Upper lobe of right lung (tissue), 1 donor: ENCODE results near the gene NR2F6. TPM values are rescaled to one million over a fixed set of nuclear protein-coding genes. Genes with fewer than 3 reads are reported as not detected.
A peak's percentile ranks its signal among the peaks of the same experiment; 100 is the strongest.

Experiments
- ATAC-seq: fragments of 200-7000 bp; cut with Tn5 transposase; one replicate; pipeline ENCODE4 v1.9.1; 2020; ENCODE audit warnings: mild to moderate bottlenecking, moderate library complexity
- DNase-seq: peaks from one replicate; pipeline ENCODE4 v3.0.0-alpha.2; 2020
- H3K27ac ChIP-seq: fragments of 200-600 bp; one replicate; pipeline ENCODE4 v1.8.0; 2022
- H3K27me3 ChIP-seq: fragments of 200-600 bp; one replicate; pipeline ENCODE4 v1.8.0; 2022; ENCODE audit warnings: mild to moderate bottlenecking
- H3K36me3 ChIP-seq: fragments of 200-600 bp; one replicate; pipeline ENCODE4 v1.8.0; 2022
- H3K4me1 ChIP-seq: fragments of 200-600 bp; one replicate; pipeline ENCODE4 v1.8.0; 2022
- H3K4me3 ChIP-seq: fragments of 200-600 bp; one replicate; pipeline ENCODE4 v1.8.0; 2022; ENCODE audit warnings: mild to moderate bottlenecking
- H3K9me3 ChIP-seq: fragments of 200-600 bp; one replicate; pipeline ENCODE4 v1.8.0; 2022
- CTCF ChIP-seq: fragments of 200-600 bp; IDR thresholded peaks from one replicate; pipeline ENCODE4 v1.8.0; 2022; ENCODE audit warnings: antibody characterized with exemption
- intact Hi-C: fragments of 100-400 bp; cut with DNase I; formaldehyde crosslinking; loops from one replicate; pipeline ENCODE4 v1.11.0; 2022
- total RNA-seq: library from RNA; stranded (reverse); fragmentation: NEBNext Ultra II Directional; extraction: Animal tissue kit (Norgen Biotek cat#: 25700); gene quantifications from one replicate; pipeline ENCODE4 v1.2.1, GENCODE V29; 2021
- donor health status: DM: no; HTN: yes; CAD: no; lungs with severe emphysema.

Gene NR2F6
- total RNA-seq, 1 donor from 2014 or later: 41.7 TPM

- Histone ChIP-seq H3K4me3 (peak overlapping the region; percentile 56), H3K27ac (peak overlapping the region; percentile 42), H3K9me3 (no peaks in the 10 kb centered on the region), H3K36me3 (peaks cover 45% of the 10 kb centered on the region), H3K27me3 (no peaks in the 10 kb centered on the region), H3K4me1 (peaks cover 18% of the 10 kb centered on the region)
- DNase-seq: peak; percentile 87
- TF ChIP-seq CTCF: peak; percentile 52
- intact Hi-C loops: no loop called here
- peak; percentile 91 for ATAC-seq
Observed at GRCh38 chr19:17235300-17235970, 10.3 kb downstream of the NR2F6 start.

- Histone ChIP-seq H3K4me3 (peak overlapping the region; percentile 56), H3K27ac (peak overlapping the region; percentile 42), H3K27me3 (no peaks in the 10 kb centered on the region), H3K4me1 (peaks cover 18% of the 10 kb centered on the region), H3K36me3 (peaks cover 45% of the 10 kb centered on the region), H3K9me3 (no peaks in the 10 kb centered on the region)
- DNase-seq (no peak), ATAC-seq (peak; percentile 76)
- intact Hi-C loops: no loop called here
- TF ChIP-seq CTCF: no peak
Observed at GRCh38 chr19:17234911-17235299, 10.8 kb downstream of the NR2F6 start.

- DNase-seq (no peak), ATAC-seq (no peak)
- intact Hi-C loops: no loop called here
- TF ChIP-seq CTCF: no peak
- H3K27ac ChIP-seq: no peak overlapping the region
- H3K36me3 ChIP-seq: peaks cover 32% of the 10 kb centered on the region
- H3K9me3 ChIP-seq: no peaks in the 10 kb centered on the region
- peaks cover 18% of the 10 kb centered on the region for H3K4me1 ChIP-seq
- no peaks in the 10 kb centered on the region for H3K27me3 ChIP-seq
- H3K4me3 ChIP-seq: no peak overlapping the region
Observed at GRCh38 chr19:17232258-17232657, 13.5 kb downstream of the NR2F6 start.

GRCh38 chr19:17229890-17230289, 15.8 kb downstream of the NR2F6 start:
- TF ChIP-seq CTCF: no peak
- DNase-seq (no peak), ATAC-seq (no peak)
- H3K27ac ChIP-seq: no peak overlapping the region
- no peaks in the 10 kb centered on the region for H3K27me3 ChIP-seq
- H3K36me3 ChIP-seq: peaks cover 32% of the 10 kb centered on the region
- H3K4me1 ChIP-seq: peaks cover 16% of the 10 kb centered on the region
- no peaks in the 10 kb centered on the region for H3K9me3 ChIP-seq
- intact Hi-C loops: no loop called here
- H3K4me3 ChIP-seq: no peak overlapping the region

- Histone ChIP-seq H3K36me3 (peaks cover 23% of the 10 kb centered on the region), H3K9me3 (no peaks in the 10 kb centered on the region), H3K4me1 (peaks cover 11% of the 10 kb centered on the region), H3K4me3 (no peak overlapping the region), H3K27me3 (no peaks in the 10 kb centered on the region), H3K27ac (no peak overlapping the region)
- intact Hi-C loops: no loop called here
- DNase-seq: no peak
- no peak for TF ChIP-seq CTCF
- no peak for ATAC-seq
Observed at GRCh38 chr19:17227798-17228367, 17.8 kb downstream of the NR2F6 start.
